Brain microvascular endothelial cell (primary cell): Measurements from ENCODE around the gene PKHD1.

ENCODE experiments used
- DNase-seq: peaks from one replicate; pipeline ENCODE4 v3.0.0-alpha.2; 2020
- H3K27ac ChIP-seq: fragments of 250-450 bp; sonication (Bioruptor Pico); 2 replicates; pipeline ENCODE4 v1.5.1; 2020; ENCODE audit warnings: mild to moderate bottlenecking, moderate library complexity
- H3K27me3 ChIP-seq: fragments of 250-450 bp; sonication (Bioruptor Pico); replicated peaks from 2 replicates; pipeline ENCODE4 v1.5.1; 2020; ENCODE audit warnings: mild to moderate bottlenecking
- H3K36me3 ChIP-seq: fragments of 250-450 bp; sonication (Bioruptor Pico); replicated peaks from 2 replicates; pipeline ENCODE4 v1.5.1; 2020; ENCODE audit warnings: mild to moderate bottlenecking
- H3K4me3 ChIP-seq: 2 replicates; pipeline ENCODE4 v1.5.1; 2011; ENCODE audit warnings: low read depth, mild to moderate bottlenecking, control low read depth, low read length, moderate library complexity
- CTCF ChIP-seq: IDR thresholded peaks from 2 replicates; pipeline ENCODE4 v1.5.1; 2011; ENCODE audit warnings: low read depth, mild to moderate bottlenecking, moderate library complexity, low read length, control low read depth, inconsistent platforms; ENCODE audit errors: missing control alignments
- in situ Hi-C: cut with HindIII; loops from 2 replicates; pipeline ENCODE4 v1.10.0; 2017; ENCODE audit warnings: low sequenced_read_pairs, low pct_ligation_motif_present

PKHD1 gene

GRCh38 chr6:51640021-51640420 lies 447.4 kb downstream of the PKHD1 start:
- Histone ChIP-seq H3K27me3 (no peaks in the 10 kb centered on the region), H3K4me3 (no peak overlapping the region), H3K27ac (no peak overlapping the region), H3K36me3 (no peaks in the 10 kb centered on the region)
- TF ChIP-seq CTCF = no peak
- in situ Hi-C loops = no loop called here
- DNase-seq = no peak

GRCh38 chr6:51633424-51633823 lies 454.0 kb downstream of the PKHD1 start:
- DNase-seq = no peak
- no peak for TF ChIP-seq CTCF
- no peaks in the 10 kb centered on the region for H3K36me3 ChIP-seq
- no peaks in the 10 kb centered on the region for H3K27me3 ChIP-seq
- no peak overlapping the region for H3K27ac ChIP-seq
- in situ Hi-C loops = no loop called here
- H3K4me3 ChIP-seq = no peak overlapping the region

GRCh38 chr6:51630011-51630410 lies 457.4 kb downstream of the PKHD1 start:
- H3K36me3 ChIP-seq = no peaks in the 10 kb centered on the region
- H3K27me3 ChIP-seq = no peaks in the 10 kb centered on the region
- TF ChIP-seq CTCF = no peak
- in situ Hi-C loops = no loop called here
- DNase-seq = no peak
- no peak overlapping the region for H3K27ac ChIP-seq
- no peak overlapping the region for H3K4me3 ChIP-seq

- Histone ChIP-seq H3K27ac (no peak overlapping the region), H3K36me3 (no peaks in the 10 kb centered on the region), H3K4me3 (no peak overlapping the region), H3K27me3 (no peaks in the 10 kb centered on the region)
- in situ Hi-C loops = no loop called here
- TF ChIP-seq CTCF = no peak
- DNase-seq = no peak
These were observed 461.0 kb downstream of the PKHD1 start for GRCh38 chr6:51626391-51626790.

- Histone ChIP-seq H3K27ac (no peak overlapping the region), H3K4me3 (no peak overlapping the region), H3K27me3 (no peaks in the 10 kb centered on the region), H3K36me3 (no peaks in the 10 kb centered on the region)
- DNase-seq = no peak
- no peak for TF ChIP-seq CTCF
- in situ Hi-C loops = no loop called here
These were observed 461.8 kb downstream of the PKHD1 start for GRCh38 chr6:51625566-51625965.

- H3K36me3 ChIP-seq = no peaks in the 10 kb centered on the region
- no peak for DNase-seq
- in situ Hi-C loops = no loop called here
- no peaks in the 10 kb centered on the region for H3K27me3 ChIP-seq
- H3K27ac ChIP-seq = no peak overlapping the region
- no peak for TF ChIP-seq CTCF
- H3K4me3 ChIP-seq = no peak overlapping the region
These were observed 466.4 kb downstream of the PKHD1 start for GRCh38 chr6:51620971-51621370.
